ENCODE data around the gene POU2F1.

Gene POU2F1

DNA sequence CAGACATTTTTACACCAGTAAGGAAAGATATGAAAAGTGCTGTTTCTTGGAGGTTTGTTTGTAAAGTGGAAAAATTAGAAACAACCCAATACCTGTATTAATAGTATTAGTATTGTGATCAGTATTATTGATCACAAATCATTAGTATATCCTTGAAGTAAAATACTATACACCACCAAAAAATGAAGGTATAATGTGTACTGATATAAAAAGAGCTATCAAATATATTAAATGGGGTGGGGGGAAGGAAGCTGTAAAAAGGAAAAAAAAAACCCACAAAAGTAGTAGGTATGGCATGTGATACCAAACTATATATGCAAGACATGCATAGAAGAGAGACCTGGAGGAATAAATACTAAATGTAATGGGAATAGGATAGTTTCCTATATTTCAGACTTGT lies 46.3 kb downstream of the POU2F1 start:
- no peak overlapping the region for H3K27ac ChIP-seq
- no peak for TF ChIP-seq CTCF (conservative IDR thresholded peaks at IDR 0.05)

DNA sequence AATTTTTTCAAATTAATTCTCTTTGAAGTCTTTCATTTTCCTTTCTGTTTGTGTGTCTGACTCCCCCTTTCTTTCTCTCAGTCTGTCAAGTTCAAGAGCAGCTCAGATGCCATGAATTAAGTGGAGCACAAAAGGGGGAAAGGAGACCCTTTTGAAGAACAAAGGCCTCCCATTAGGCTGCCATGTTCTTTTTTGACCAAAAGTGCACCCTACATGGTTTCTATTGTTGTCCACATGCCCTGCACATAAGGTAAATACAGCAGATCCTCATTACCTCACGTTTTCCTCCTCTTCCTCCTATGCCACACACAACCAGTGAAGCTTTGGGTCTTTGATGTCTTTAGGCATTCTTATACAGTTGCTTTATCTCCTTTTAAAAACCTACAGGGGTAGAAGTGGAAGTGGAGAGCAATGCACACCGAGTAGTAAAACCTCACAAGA lies 47.7 kb downstream of the POU2F1 start:
- no peak overlapping the region for H3K27ac ChIP-seq
- TF ChIP-seq CTCF (conservative IDR thresholded peaks at IDR 0.05) = no peak

DNA sequence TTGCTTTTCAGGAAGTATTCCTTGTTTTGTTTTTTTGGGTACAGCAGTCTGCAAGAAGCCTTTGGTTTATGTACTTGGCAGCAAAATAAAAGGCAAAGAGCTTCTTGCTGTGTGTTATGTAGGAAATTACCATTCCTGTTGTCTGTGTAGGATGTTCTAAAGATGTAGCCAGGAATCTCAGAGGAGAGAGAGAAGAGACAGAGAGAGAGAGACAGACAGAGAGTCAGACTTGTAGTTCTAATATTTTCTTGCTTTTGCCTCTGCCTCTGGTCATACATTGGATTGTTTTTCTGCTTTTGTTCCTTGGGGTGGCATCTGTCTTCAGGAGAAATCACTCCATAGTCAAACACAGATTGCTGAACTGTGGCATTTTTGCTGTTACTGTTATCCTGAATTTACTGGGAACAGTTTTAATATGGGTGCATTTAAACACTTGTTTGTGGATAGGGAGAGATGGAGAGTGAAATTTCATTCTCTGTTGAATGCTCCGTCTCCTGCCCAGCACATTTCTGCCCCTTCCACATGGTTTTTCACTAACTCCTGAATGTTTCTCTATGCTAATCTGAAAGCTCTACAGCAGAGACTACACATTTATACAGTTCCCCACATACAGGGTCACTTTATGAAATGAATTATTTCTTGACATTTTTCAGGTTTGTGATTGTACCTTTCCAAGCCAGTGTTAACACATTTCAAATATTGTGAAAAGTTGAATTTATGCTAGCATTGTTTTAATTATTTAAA lies 49.8 kb downstream of the POU2F1 start:
- no peak overlapping the region for H3K27ac ChIP-seq
- no peak for TF ChIP-seq CTCF (conservative IDR thresholded peaks at IDR 0.05)

DNA sequence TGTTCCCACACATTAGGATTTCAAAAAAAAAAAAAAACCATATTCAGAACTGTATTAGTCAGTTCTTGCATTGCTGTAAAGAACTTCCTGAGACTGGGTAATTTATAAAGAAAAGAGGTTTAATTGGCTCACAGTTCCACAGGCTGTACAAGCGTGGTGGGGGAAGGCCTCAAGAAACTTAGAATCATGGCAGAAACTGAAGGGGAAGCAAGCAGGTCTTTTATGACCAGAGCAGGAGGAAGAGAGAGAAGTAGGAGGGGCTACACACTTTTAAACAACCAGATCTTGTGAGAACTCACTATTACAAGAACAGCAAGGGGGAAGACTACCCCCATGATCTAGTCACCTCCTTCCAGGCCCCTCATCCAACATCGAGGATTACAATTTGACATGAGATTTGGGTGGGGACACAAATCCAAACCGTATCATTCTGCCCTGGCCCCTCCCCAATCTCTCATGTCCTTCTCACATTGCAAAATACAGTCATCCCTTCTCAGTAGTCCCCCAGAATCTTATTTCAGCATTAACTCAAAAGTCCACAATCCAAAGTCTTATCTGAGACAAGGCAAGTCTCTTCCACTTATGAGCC lies 51.8 kb downstream of the POU2F1 start:
- H3K27ac ChIP-seq = no peak overlapping the region
- no peak for TF ChIP-seq CTCF (conservative IDR thresholded peaks at IDR 0.05)

GRCh38 chr1:167273027-167273800 lies 52.5 kb downstream of the POU2F1 start:
- TF ChIP-seq CTCF (conservative IDR thresholded peaks at IDR 0.05) = no peak
- H3K27ac ChIP-seq = no peak overlapping the region

DNA sequence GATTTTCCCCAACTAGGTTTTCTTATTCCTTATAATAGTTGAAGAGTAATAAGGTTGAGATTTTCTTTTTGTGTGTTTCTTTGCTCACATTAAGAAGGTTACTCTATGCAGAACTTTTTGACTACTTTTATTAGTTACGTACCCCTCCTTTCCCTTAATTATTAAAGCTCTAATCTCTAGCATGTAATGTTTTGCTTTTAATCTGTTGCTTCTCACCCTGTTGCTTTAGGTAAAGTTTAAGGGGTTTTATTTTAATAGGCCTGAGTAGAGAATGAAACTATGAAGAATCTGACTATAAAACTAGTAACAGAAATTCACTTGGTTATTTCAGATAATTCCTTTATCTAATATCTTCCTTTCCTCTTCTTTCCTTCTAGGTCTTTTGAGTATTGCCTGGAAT lies 53.4 kb downstream of the POU2F1 start:
- TF ChIP-seq CTCF (conservative IDR thresholded peaks at IDR 0.05) = no peak
- H3K27ac ChIP-seq = no peak overlapping the region

DNA sequence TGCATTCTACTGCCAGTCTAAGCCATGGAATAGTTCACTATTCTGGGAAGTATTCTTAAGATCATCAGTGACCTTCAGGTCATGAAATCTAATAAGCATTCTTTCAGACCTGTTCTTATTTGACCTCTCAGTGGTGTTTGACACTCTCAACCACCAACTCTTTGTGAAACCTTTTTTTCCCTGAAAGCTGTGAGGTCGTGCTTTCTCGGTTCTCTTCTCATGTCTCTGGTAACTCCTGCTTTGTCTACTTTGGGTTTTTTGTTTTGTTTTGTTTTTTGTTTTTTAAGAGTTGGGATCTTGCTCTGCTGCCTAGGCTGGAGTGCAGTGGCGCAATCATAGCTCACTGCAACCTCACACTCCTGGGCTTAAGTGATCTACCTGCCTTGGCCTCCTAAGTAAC lies 56.3 kb downstream of the POU2F1 start:
- no peak for TF ChIP-seq CTCF (conservative IDR thresholded peaks at IDR 0.05)
- H3K27ac ChIP-seq = no peak overlapping the region

Measured in VCaP (cell line).